IPS DF 6.9 (cell line): ENCODE measurements around the gene ARHGDIA.
"Not testable (repeated sequence)": the region's sequence is repeated elsewhere in the genome, so short reads cannot be mapped to it uniquely, and the experiment has no call there.

Experiments used
- DNase-seq: peaks from one replicate; pipeline ENCODE4 v3.0.0-alpha.2; 2013; ENCODE audit warnings: low read depth, low spot score
- H3K27ac ChIP-seq: one replicate; pipeline ENCODE4 v1.5.1; 2013; ENCODE audit warnings: low read length, control low read depth
- H3K27me3 ChIP-seq: 2 replicates; pipeline ENCODE4 v1.6.1; 2013; ENCODE audit warnings: mild to moderate bottlenecking, low read length; ENCODE audit not compliant: control insufficient read depth, insufficient read depth
- H3K36me3 ChIP-seq: 2 replicates; pipeline ENCODE4 v1.6.1; 2013; ENCODE audit warnings: low read length; ENCODE audit not compliant: control insufficient read depth, insufficient read depth
- H3K4me1 ChIP-seq: 2 replicates; pipeline ENCODE4 v1.6.1; 2013; ENCODE audit warnings: low read length; ENCODE audit not compliant: control insufficient read depth, insufficient read depth
- H3K4me3 ChIP-seq: 2 replicates; pipeline ENCODE4 v1.5.1; 2013; ENCODE audit warnings: mild to moderate bottlenecking, low read length
- H3K9me3 ChIP-seq: 2 replicates; pipeline ENCODE4 v1.6.1; 2013; ENCODE audit warnings: low read length, inconsistent platforms; ENCODE audit not compliant: control insufficient read depth, insufficient read depth
- WGBS: extraction: QIAGEN DNeasy Blood & Tissue Kit; methylation state at CpG from one replicate; pipeline ENCODE4 v1.1.7; 2013; ENCODE audit warnings: mixed read lengths, missing lambda C conversion rate; ENCODE audit not compliant: insufficient read length, insufficient coverage; 5-methylcytosine and 5-hydroxymethylcytosine counted together

The ARHGDIA gene

DNA sequence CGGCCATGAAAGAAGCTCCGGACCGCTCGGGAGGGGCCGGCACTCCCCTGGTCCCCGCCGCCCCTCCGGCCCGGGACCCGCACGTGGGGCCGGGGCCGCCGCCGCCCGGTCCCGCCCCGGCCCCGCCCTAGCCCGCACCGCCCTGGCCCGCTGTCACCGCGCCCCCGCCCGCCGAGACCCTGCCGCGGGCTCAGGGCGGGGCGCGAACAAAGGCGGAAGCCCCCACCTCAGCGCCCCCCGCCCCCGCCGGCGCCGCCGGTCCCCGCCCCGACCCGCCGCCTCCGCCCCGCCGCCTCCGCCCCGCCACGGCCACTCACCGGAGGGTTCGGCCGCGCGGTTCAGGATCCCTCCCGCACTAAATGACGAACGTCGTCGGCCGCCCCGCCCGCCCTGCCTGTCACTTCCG lies at the start of gene ARHGDIA:
TSS of gene ARHGDIA (minus strand) at position 357 of the 406 bp plus-strand sequence. CDS start 1,407 bp downstream, outside the sequence.
- no peaks in the 10 kb centered on the region for H3K27me3 ChIP-seq
- no peak for DNase-seq
- peaks cover 4% of the 10 kb centered on the region; the same call in 1 of the 2 replicates for H3K36me3 ChIP-seq
- peaks cover 3% of the 10 kb centered on the region for H3K4me1 ChIP-seq
- H3K4me3 ChIP-seq, result peak within 1 kb of the TSS; percentile 88
- H3K27ac ChIP-seq, result no peak within 1 kb of the TSS
- WGBS, result no CpG with 5 or more reads among the region's 64 CpGs
- no peaks in the 10 kb centered on the region for H3K9me3 ChIP-seq

DNA sequence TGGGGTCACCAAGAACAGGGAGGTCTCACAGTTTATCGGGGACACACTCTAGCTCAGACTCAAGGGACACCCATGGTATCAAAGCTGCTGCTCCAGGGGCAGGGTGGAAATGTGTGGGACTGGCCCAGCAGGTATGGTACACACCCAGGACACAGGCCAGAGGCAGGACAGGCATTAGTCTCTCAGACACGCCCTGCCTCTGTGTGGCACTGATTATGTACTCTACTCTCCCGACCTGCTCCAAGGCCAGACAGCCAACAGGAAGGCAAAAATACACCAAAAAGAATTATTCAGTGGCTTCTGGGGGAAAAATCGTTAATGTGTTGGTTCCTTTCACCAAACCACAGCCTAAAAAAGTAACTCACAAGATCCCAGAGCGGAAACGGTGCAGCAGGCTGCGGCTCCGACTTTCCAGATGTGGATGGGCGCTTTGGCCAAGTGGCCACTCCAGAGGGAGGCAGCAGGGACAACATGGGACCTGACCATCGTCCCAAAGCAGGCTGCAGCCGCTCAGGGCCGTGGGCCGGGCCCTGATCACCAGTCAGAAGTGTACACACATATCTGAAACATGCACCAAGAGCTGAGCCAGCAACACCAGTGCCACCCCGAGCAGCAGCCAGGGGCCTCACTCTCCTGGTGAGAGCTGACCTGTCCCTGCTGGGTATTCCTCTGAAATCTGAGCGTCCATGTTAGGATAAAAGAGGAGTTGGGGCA lies 47.9 kb upstream of the ARHGDIA start:
- Histone ChIP-seq H3K27ac (no peak overlapping the region), H3K9me3 (no peaks in the 10 kb centered on the region), H3K27me3 (no peaks in the 10 kb centered on the region), H3K4me1 (peaks cover 10% of the 10 kb centered on the region), H3K36me3 (peaks cover 24% of the 10 kb centered on the region), H3K4me3 (no peak overlapping the region)
- no CpG with 5 or more reads among the region's 15 CpGs for WGBS
- DNase-seq, result no peak

DNA sequence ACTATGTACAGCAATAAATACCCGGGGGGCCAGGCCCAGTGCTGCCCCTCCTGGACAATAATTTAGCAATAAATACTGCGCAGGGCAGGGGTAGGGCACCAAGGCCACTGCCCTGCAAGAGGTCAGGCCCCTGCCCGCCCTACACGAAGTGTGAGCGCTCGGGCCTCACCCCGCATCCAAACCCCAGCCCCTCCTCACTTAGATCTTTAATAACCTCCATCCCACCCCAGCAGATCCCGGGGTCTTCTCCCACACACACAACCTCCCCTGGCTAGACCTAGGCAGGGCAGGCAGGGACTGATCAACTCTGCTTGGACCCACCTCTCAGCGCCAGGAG lies 47.2 kb upstream of the ARHGDIA start:
- peaks cover 31% of the 10 kb centered on the region for H3K36me3 ChIP-seq
- not testable (repeated sequence) for H3K4me3 ChIP-seq
- WGBS, result no CpG with 5 or more reads among the region's 9 CpGs

DNA sequence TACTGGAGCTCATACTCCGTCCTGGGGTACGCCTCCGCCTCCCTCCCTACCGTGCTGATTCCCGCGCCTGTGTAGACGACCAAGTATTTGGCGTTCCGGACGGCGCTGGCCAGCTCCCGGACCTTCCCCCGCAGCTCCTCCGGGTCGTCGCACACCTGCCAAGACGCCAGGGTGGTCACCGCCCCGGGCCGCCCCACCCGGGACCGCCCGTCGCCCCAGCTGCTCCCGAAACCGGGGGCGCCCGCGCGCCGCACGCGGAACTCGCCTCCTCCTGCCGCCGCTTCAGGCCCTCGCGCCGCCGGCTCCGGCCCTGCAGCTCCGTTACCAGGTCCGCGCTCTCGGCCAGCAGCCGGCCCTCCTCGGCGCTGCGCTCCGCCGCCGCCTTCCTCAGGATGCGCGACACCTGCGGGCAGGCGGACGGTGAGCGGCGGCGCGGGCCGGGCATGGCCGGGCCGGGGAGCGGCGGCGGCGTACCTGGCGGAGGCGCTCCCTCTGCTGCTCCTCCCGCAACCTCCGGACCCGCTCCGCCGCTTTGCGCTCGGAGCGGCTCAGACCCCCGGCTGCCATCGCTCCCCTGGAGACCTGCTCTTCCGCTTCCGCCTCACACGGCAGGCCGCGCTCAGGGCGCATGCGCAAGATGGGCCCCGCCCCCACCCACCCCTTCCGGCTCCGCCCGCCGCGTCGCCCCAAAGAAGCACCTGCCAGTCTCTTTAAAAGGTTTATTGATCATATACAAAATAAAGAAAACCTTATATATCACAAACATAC lies 46.6 kb upstream of the ARHGDIA start, which contains the start of gene SIRT7:
TSS of gene SIRT7 (minus strand) at position 612 of the 768 bp plus-strand sequence. CDS start at position 567, 45 bp downstream.
- H3K36me3 ChIP-seq, result peaks cover 32% of the 10 kb centered on the region
- H3K27ac ChIP-seq, result no peak within 1 kb of the TSS
- peak within 1 kb of the TSS; percentile 59 for H3K4me3 ChIP-seq
- no peak for DNase-seq
- peaks cover 4% of the 10 kb centered on the region for H3K4me1 ChIP-seq
- H3K9me3 ChIP-seq, result no peaks in the 10 kb centered on the region
- no CpG with 5 or more reads among the region's 94 CpGs for WGBS
- no peaks in the 10 kb centered on the region for H3K27me3 ChIP-seq

More for the DNA sequence above, 47.2 kb upstream of the ARHGDIA start:
- not testable (repeated sequence) for DNase-seq, H3K4me1 ChIP-seq, H3K9me3 ChIP-seq, H3K27ac ChIP-seq, H3K27me3 ChIP-seq

DNA sequence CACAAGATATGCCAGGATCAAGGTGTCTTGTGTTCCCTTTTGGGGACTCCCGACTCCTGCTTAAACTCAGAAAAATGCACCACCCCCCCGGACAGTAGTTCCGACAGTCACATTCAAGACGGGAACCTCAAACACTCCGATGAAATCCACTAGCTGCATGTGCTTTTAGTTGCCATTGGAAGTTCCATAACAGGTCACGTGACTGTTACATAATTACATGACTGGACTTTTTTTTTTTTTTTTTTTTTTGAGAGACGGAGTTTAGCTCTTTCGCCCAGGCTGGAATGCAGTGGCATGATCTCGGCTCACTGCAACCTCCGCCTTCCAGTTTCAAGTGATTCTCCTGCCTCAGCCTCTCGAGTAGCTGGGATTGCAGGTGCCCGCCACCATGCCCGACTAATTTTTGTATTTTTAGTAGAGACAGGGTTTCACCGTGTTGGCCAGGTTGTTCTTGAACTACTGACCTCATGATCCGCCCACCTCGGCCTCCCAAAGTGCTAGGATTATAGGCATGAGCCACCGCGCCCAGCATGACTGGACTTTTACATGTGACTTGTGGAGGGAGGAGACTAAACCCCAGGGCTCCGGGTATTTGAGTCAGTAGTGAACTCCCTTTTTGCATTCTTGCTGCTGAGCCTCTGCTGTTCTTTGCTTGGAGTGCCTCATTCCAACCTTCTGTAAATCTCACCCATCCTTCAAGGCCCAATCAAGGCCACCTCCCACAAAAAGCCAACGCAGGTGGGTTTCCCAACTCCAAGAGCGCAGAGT lies 45.3 kb upstream of the ARHGDIA start:
- Histone ChIP-seq H3K27me3 (no peaks in the 10 kb centered on the region), H3K4me3 (no peak overlapping the region), H3K36me3 (peaks cover 34% of the 10 kb centered on the region), H3K27ac (no peak overlapping the region), H3K4me1 (peaks cover 3% of the 10 kb centered on the region; the same call in 1 of the 2 replicates), H3K9me3 (no peaks in the 10 kb centered on the region)
- no peak for DNase-seq
- no CpG with 5 or more reads among the region's 21 CpGs for WGBS

DNA sequence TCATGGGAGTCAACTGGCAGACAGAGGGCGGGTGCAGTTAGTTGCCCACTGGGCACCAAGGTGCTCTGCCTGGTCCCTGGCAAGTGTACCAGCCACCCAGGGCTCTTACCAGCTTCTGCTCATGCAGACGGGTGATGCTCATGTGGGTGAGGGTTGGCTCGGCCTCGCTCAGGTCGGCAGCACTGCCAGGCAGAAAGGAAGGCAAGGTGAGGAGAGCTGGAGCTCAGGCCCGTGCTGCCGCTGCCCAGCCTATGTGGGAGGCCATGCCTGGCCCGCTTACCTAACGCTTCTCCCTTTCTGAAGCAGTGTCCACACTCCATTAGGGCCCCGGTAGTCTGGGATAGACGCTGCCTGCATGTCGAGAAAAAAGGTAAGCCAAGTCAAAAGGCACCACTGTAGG lies 44.2 kb upstream of the ARHGDIA start:
- DNase-seq, result no peak
- H3K4me1 ChIP-seq, result peaks cover 4% of the 10 kb centered on the region; the same call in 1 of the 2 replicates
- no CpG with 5 or more reads among the region's 12 CpGs for WGBS
- peaks cover 29% of the 10 kb centered on the region for H3K36me3 ChIP-seq
- H3K27ac ChIP-seq, result no peak overlapping the region
- no peaks in the 10 kb centered on the region for H3K27me3 ChIP-seq
- H3K9me3 ChIP-seq, result no peaks in the 10 kb centered on the region
- no peak overlapping the region for H3K4me3 ChIP-seq

DNA sequence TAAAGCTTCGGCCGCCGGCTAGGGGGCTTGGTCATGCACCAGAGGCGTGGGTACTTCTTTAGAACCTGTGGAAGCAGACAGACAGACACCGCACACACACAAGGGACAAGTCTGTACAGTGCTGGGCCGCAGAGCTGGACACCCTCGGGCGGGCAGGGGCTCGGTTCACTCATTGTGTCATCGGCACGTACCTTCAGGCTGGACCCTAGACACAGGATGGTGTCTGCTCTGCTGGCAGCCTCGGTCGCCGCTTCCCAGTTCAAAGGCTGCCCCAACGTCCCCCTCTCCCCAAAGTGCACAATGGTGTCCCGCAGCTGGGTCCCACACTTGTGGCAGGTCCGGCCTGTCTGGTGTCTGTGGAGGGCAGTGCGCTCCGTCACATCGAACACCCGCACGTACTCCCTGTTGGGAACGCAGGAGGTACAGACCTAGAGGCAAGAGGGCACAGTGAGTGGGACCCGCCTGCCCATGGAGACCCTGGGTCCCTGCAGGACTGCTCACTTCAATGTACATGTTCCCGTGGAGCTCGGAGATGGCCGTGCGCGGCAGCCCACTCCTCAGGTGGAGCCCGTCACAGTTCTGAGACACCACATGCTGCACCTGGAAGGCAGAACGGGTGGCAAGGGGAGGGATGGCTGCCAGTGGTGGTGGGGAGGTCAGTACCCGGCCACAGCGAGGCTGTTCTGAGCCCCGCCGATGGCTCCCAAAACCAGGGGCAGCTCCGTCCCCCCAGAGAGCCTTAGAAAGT lies 43.1 kb upstream of the ARHGDIA start:
- Histone ChIP-seq H3K9me3 (no peaks in the 10 kb centered on the region), H3K27me3 (no peaks in the 10 kb centered on the region), H3K27ac (no peak overlapping the region), H3K4me3 (no peak overlapping the region), H3K4me1 (peaks cover 7% of the 10 kb centered on the region; the same call in 1 of the 2 replicates), H3K36me3 (peaks cover 30% of the 10 kb centered on the region)
- WGBS, result no CpG with 5 or more reads among the region's 36 CpGs
- DNase-seq, result no peak

DNA sequence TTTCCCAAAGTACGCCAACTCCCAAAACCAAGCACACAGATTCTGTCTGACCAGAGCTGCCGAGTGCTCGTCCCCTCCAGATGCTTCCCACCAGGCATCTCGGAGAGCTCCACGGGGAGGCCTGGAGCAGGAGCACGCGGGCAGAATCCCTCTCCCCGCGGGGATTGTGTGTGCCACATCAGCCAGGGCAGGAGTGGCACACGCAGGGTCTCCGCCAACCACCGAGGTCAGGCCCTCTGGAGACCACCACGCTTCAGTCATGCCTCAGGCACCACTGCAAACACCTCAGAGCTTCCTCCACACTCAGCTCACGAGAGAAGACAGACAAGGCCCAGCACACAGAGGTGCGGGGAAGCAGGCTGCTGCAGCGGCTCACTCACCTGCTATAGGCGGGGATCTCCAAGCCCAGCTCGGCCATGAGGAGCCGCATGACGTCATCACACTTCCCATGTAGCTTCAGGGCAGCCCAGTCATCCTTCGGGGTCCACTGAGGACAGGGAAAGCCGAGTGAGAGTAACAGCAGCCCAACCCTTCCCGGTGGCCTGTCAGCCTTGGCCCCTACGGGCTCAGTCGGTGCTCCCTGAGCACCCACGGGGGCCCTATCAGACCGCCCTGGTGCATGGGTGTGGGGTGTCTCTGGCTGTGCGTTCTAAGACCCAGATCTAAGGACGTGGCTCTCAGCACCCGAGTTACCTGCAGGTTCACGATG lies 42.4 kb upstream of the ARHGDIA start:
- Histone ChIP-seq H3K27ac (no peak overlapping the region), H3K36me3 (peaks cover 33% of the 10 kb centered on the region), H3K4me1 (peaks cover 7% of the 10 kb centered on the region), H3K9me3 (no peaks in the 10 kb centered on the region), H3K27me3 (no peaks in the 10 kb centered on the region), H3K4me3 (no peak overlapping the region)
- no CpG with 5 or more reads among the region's 31 CpGs for WGBS
- no peak for DNase-seq

DNA sequence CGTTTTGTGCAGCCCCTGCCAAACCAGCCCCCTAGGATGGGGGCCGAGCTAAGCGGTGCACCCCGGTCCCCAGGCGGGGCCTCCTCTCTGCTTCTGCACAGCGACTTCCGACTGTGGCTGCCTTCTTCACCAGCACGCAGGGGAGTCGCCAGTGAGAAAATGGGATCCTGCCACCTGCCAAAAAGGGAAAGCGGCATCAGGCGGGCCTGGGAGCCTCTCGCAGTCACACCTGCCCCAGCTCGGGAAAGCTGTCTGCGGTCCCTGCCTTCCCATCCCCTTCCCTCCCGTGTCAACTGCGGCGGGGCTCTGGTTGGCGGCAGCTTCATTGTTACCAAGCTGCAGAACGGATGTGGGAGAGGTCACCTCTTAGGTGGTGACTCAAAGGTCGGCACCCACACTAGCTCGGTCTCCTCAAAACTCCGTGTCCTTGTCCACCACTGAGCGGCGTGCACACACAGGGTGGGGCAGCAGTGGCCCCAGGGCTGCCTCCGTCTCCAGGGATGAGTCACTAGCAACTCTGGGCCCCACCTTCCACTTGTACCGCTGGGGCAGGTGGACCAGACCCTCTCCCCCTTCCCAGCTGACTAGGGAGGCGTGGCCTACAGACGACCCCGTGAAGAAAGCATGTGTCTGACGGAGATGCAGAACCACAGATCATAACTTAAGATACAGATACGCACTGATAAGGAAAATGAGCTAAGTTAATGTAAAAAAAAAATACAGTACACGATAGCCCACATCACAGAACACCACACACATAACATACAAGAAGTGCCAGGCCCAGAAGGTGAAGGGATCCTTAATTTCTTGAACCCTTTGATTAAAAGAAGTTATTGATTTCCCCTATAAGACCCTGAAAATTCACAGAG lies 41.5 kb upstream of the ARHGDIA start:
- no peak overlapping the region for H3K4me3 ChIP-seq
- no peak for DNase-seq
- peaks cover 33% of the 10 kb centered on the region for H3K36me3 ChIP-seq
- no CpG with 5 or more reads among the region's 32 CpGs for WGBS
- no peaks in the 10 kb centered on the region for H3K9me3 ChIP-seq
- H3K4me1 ChIP-seq, result peaks cover 7% of the 10 kb centered on the region
- no peak overlapping the region for H3K27ac ChIP-seq
- no peaks in the 10 kb centered on the region for H3K27me3 ChIP-seq
